Measurements from ENCODE around the gene RBMX.

GRCh38 chrX:136865270-136866158 lies 15.0 kb downstream of the RBMX start:
- TF ChIP-seq CTCF (IDR thresholded peaks at IDR 0.05; ENCODE audit: low read depth, low read length) (no peak), MYC (IDR thresholded peaks at IDR 0.05; ENCODE audit: low read depth, low read length) (no peak)
